Mesendoderm (in vitro differentiated cells): ENCODE data around the gene MYBPC2.
"Not testable (repeated sequence)": the region's sequence is repeated elsewhere in the genome, so short reads cannot be mapped to it uniquely, and the experiment has no call there.

Experiments used
- DNase-seq: peaks from one replicate; pipeline ENCODE4 v3.0.0; 2013
- H2AK5ac ChIP-seq: 2 replicates; pipeline ENCODE4 v1.6.1; 2013; ENCODE audit warnings: low read length, inconsistent platforms
- H2BK120ac ChIP-seq: 2 replicates; pipeline ENCODE4 v1.6.1; 2013; ENCODE audit warnings: low read depth, mild to moderate bottlenecking, low read length, moderate library complexity, mixed read lengths
- H2BK15ac ChIP-seq: replicated peaks from 2 replicates; pipeline ENCODE4 v1.6.1; 2013; ENCODE audit warnings: low read depth, mild to moderate bottlenecking, moderate library complexity
- H2BK5ac ChIP-seq: 2 replicates; pipeline ENCODE4 v1.6.1; 2013; ENCODE audit warnings: low read length, inconsistent platforms
- H3K18ac ChIP-seq: 2 replicates; pipeline ENCODE4 v1.6.1; 2013; ENCODE audit warnings: mild to moderate bottlenecking, low read length, mixed read lengths
- H3K23ac ChIP-seq: one replicate; pipeline ENCODE4 v1.6.1; 2013; ENCODE audit warnings: low read length
- H3K27ac ChIP-seq: 2 replicates; pipeline ENCODE4 v1.5.1; 2013; ENCODE audit warnings: low read depth, mild to moderate bottlenecking, inconsistent platforms, low read length, moderate library complexity
- H3K27me3 ChIP-seq: 2 replicates; pipeline ENCODE4 v1.6.1; 2013; ENCODE audit warnings: low read length, control low read depth, mild to moderate bottlenecking, inconsistent platforms; ENCODE audit not compliant: insufficient read depth, poor library complexity
- H3K36me3 ChIP-seq: 2 replicates; pipeline ENCODE4 v1.6.1; 2013; ENCODE audit warnings: low read length, inconsistent platforms; ENCODE audit not compliant: control insufficient read depth, insufficient read depth
- H3K4ac ChIP-seq: one replicate; pipeline ENCODE4 v1.6.1; 2013; ENCODE audit warnings: low read depth, mild to moderate bottlenecking, low read length, moderate library complexity
- H3K4me1 ChIP-seq: 2 replicates; pipeline ENCODE4 v1.6.1; 2013; ENCODE audit warnings: low read depth, low read length, inconsistent platforms; ENCODE audit not compliant: control insufficient read depth
- H3K4me2 ChIP-seq: 2 replicates; pipeline ENCODE4 v1.6.1; 2013; ENCODE audit warnings: low read length
- H3K4me3 ChIP-seq: 2 replicates; pipeline ENCODE4 v1.5.1; 2013; ENCODE audit warnings: mild to moderate bottlenecking, low read length
- H3K56ac ChIP-seq: one replicate; pipeline ENCODE4 v1.6.1; 2013; ENCODE audit warnings: low read length
- H3K79me1 ChIP-seq: 2 replicates; pipeline ENCODE4 v1.6.1; 2013; ENCODE audit warnings: low read length, inconsistent platforms
- H3K79me2 ChIP-seq: 2 replicates; pipeline ENCODE4 v1.6.1; 2013; ENCODE audit warnings: mild to moderate bottlenecking, low read length; ENCODE audit not compliant: control insufficient read depth, insufficient read depth
- H3K9ac ChIP-seq: 2 replicates; pipeline ENCODE4 v1.6.1; 2013; ENCODE audit warnings: low read length, inconsistent platforms
- H4K5ac ChIP-seq: one replicate; pipeline ENCODE4 v1.6.1; 2013; ENCODE audit warnings: low read length
- H4K8ac ChIP-seq: one replicate; pipeline ENCODE4 v1.6.1; 2013; ENCODE audit warnings: low read depth, mild to moderate bottlenecking, control low read depth, low read length, moderate library complexity
- WGBS: extraction: QIAGEN DNeasy Blood & Tissue Kit; methylation state at CpG from one replicate; pipeline ENCODE4 v1.1.7; 2013; ENCODE audit warnings: low lambda C conversion rate, missing lambda C conversion rate; ENCODE audit not compliant: insufficient coverage; ENCODE audit errors: extremely low coverage; 5-methylcytosine and 5-hydroxymethylcytosine counted together

Gene MYBPC2

DNA sequence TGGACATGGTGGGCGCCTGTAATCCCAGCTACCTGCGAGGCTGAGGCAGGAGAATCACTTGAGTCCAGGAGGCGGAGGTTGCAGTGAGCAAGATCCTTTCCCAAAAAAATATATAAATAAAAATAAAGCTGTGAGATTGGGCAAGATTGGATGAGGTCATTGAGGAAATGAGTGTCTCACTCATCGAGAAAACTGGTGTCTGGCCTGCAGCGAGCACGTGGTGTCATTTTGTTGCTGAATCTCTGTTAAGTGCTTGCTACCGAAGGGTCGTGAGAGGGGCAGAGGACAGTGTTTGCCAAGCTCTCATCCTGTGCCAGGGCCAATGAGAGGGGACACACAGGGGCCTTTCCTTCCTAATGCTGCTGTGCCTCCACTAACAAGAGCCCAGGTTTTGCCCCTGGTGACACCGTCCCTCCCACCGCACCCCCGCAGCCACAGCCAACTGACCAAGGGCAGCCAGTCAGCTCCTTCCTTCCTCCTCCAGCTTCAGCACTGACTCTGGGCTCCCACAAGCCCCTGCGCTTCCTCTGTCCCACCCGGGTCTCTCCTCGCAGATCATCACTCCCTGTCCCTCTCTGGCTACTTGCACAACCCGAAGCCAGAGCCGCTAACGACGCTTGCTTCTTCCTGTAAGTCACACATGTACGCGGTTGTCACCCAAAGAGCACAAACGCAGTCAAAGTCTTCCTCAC is 45.4 kb upstream of the MYBPC2 start:
- Histone ChIP-seq H3K9ac (no peak overlapping the region), H2BK120ac (no peak overlapping the region), H3K4me2 (no peak overlapping the region), H3K23ac (no peak overlapping the region), H3K27ac (no peak overlapping the region), H3K4me1 (peaks cover 2% of the 10 kb centered on the region), H4K5ac (no peak overlapping the region), H3K79me1 (peaks cover 15% of the 10 kb centered on the region), H3K56ac (no peak overlapping the region), H2AK5ac (no peak overlapping the region), H4K8ac (no peak overlapping the region), H3K4me3 (no peak overlapping the region), H3K18ac (no peak overlapping the region), H2BK15ac (no peak overlapping the region), H3K79me2 (peaks cover 32% of the 10 kb centered on the region), H3K36me3 (peaks cover 2% of the 10 kb centered on the region), H2BK5ac (no peak overlapping the region), H3K27me3 (no peaks in the 10 kb centered on the region), H3K4ac (no peak overlapping the region)
- DNase-seq = no peak
- no CpG with 5 or more reads among the region's 21 CpGs for WGBS

DNA sequence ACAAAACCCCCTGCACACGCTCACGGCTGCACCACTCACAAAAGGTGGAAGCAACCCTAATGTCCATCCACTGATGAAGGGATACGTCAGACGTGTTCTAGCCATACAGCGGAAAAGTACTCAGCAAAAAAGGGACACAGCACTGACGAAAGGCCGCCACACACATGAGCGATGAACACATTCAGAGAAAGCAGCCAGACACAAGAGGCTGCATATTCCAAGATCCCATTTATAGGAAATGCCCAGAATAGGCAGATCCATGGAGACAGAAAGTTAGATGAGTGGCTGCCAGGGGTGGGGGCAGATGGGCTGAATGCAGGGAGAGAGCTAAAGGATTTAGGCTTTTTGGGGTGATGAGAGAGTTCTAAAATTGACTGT is 44.8 kb upstream of the MYBPC2 start:
- H2BK5ac ChIP-seq = no peak overlapping the region
- H3K23ac ChIP-seq = no peak overlapping the region
- H3K4me1 ChIP-seq = peaks cover 2% of the 10 kb centered on the region
- H3K27me3 ChIP-seq = no peaks in the 10 kb centered on the region
- no peak overlapping the region for H3K56ac ChIP-seq
- no peak overlapping the region for H2AK5ac ChIP-seq
- peaks cover 32% of the 10 kb centered on the region for H3K79me2 ChIP-seq
- no peak overlapping the region for H2BK120ac ChIP-seq
- no peak overlapping the region for H3K27ac ChIP-seq
- no peak overlapping the region for H3K4me3 ChIP-seq
- H3K36me3 ChIP-seq = peaks cover 2% of the 10 kb centered on the region
- no peak overlapping the region for H3K18ac ChIP-seq
- no CpG with 5 or more reads among the region's 8 CpGs for WGBS
- no peak overlapping the region for H3K9ac ChIP-seq
- no peak overlapping the region for H2BK15ac ChIP-seq
- H4K8ac ChIP-seq = no peak overlapping the region
- no peak overlapping the region for H3K4ac ChIP-seq
- no peak for DNase-seq
- H3K79me1 ChIP-seq = peaks cover 15% of the 10 kb centered on the region
- no peak overlapping the region for H4K5ac ChIP-seq
- no peak overlapping the region for H3K4me2 ChIP-seq

DNA sequence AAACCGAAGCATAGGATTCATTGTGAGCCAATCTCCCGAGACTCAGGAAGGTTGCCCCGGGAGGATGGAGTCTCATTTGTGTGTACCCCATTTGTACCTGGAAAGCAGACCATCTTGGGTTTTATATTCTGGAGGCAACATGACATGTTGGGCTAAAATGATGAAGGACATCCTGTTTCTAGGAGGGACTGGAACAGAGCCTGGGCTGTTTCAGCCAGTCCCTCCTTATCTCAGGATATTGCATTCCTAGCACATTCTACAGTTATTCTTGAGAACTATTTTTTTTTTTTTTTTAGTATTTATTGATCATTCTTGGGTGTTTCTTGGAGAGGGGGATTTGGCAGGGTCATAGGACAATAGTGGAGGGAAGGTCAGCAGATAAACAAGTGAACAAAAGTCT is 42.4 kb upstream of the MYBPC2 start:
- H3K27ac ChIP-seq, H4K5ac ChIP-seq, DNase-seq, H3K4me1 ChIP-seq, H3K18ac ChIP-seq, H2BK120ac ChIP-seq, H2BK5ac ChIP-seq, H2BK15ac ChIP-seq, H3K4me3 ChIP-seq, H2AK5ac ChIP-seq, H4K8ac ChIP-seq, H3K56ac ChIP-seq, H3K4me2 ChIP-seq, H3K27me3 ChIP-seq, H3K9ac ChIP-seq, H3K23ac ChIP-seq, H3K4ac ChIP-seq, H3K36me3 ChIP-seq: not testable (repeated sequence)
- Histone ChIP-seq H3K79me2 (peaks cover 28% of the 10 kb centered on the region), H3K79me1 (peaks cover 12% of the 10 kb centered on the region)
- no CpG with 5 or more reads among the region's 3 CpGs for WGBS

DNA sequence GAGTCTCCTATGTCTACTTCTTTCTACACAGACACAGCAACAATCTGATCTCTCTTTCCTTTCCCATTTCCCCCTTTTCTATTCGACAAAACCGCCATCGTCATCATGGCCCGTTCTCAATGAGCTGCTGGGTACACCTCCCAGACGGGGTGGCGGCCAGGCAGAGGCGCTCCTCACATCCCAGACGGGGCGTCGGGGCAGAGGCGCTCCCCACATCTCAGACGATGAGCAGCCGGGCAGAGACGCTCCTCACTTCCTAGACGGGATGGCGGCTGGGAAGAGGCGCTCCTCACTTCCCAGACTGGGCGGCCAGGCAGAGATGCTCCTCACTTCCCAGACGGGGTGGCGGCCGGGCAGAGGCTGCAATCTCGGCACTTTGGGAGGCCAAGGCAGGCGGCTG is 41.7 kb upstream of the MYBPC2 start:
- not testable (repeated sequence) for H3K27ac ChIP-seq, H3K4me1 ChIP-seq, H3K36me3 ChIP-seq, H2BK15ac ChIP-seq, H4K8ac ChIP-seq, H3K4me2 ChIP-seq, H3K27me3 ChIP-seq, H2AK5ac ChIP-seq, DNase-seq, H3K18ac ChIP-seq, H2BK5ac ChIP-seq, H3K23ac ChIP-seq, H2BK120ac ChIP-seq, H3K9ac ChIP-seq, H3K4me3 ChIP-seq, H3K4ac ChIP-seq, H4K5ac ChIP-seq, H3K56ac ChIP-seq
- H3K79me2 ChIP-seq = peaks cover 23% of the 10 kb centered on the region
- peaks cover 12% of the 10 kb centered on the region for H3K79me1 ChIP-seq
- WGBS = no CpG with 5 or more reads among the region's 23 CpGs

DNA sequence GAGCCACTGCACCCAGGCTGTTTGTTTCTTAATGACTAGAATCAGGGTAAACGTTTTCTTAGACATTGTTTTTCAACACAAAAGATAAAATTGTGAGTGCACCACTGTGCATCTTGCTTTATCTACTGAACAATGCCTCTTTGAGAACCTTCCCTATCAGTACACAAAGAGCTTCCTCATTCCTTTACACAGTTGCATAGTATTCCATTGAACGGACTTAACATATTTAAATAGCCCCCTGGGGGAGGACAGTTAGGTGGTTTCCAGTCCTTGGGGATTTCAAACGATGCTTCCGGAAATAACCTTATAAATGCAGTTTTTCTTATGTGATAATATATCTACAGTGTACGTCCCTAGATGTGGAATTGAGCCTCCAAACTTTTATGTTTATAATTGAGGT is 39.9 kb upstream of the MYBPC2 start:
- Histone ChIP-seq H3K56ac (no peak overlapping the region), H3K4ac (no peak overlapping the region), H3K79me2 (peaks cover 12% of the 10 kb centered on the region), H3K4me1 (no peaks in the 10 kb centered on the region), H3K4me2 (no peak overlapping the region), H4K5ac (no peak overlapping the region), H4K8ac (no peak overlapping the region), H3K4me3 (no peak overlapping the region), H3K27me3 (no peaks in the 10 kb centered on the region), H2BK5ac (no peak overlapping the region), H3K36me3 (peaks cover 1% of the 10 kb centered on the region), H2BK15ac (no peak overlapping the region), H3K9ac (no peak overlapping the region), H3K23ac (no peak overlapping the region), H2AK5ac (no peak overlapping the region), H2BK120ac (no peak overlapping the region), H3K27ac (no peak overlapping the region), H3K79me1 (peaks cover 5% of the 10 kb centered on the region), H3K18ac (no peak overlapping the region)
- no peak for DNase-seq
- no CpG with 5 or more reads among the region's 5 CpGs for WGBS

DNA sequence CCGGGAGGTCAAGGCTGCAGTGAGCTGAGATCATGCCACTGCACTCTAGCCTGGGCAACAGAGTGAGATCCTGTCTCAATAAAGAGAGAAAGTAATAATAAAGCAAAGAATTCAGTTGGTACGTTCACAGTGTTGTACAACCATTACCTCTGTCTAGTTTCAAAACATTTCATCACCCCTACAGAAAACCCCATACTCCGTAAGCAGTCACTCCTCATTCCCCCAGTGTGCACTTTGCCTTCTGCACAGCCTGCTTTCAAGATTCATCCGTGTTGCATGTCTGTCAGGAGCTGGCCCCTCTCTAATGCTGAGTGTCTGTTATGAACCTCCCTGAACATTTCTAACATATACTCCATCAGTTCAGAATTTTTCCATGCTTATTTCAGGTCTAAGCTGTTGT is 39.1 kb upstream of the MYBPC2 start:
- H3K27ac ChIP-seq = no peak overlapping the region
- H2AK5ac ChIP-seq = no peak overlapping the region
- DNase-seq = no peak
- peaks cover 1% of the 10 kb centered on the region for H3K36me3 ChIP-seq
- H3K4me1 ChIP-seq = no peaks in the 10 kb centered on the region
- H3K56ac ChIP-seq = no peak overlapping the region
- no peak overlapping the region for H3K4me3 ChIP-seq
- peaks cover 5% of the 10 kb centered on the region for H3K79me1 ChIP-seq
- no peak overlapping the region for H4K5ac ChIP-seq
- no peak overlapping the region for H3K9ac ChIP-seq
- no CpG with 5 or more reads among the region's 4 CpGs for WGBS
- no peak overlapping the region for H2BK5ac ChIP-seq
- H3K18ac ChIP-seq = no peak overlapping the region
- H3K4ac ChIP-seq = no peak overlapping the region
- no peak overlapping the region for H4K8ac ChIP-seq
- no peak overlapping the region for H3K4me2 ChIP-seq
- H3K79me2 ChIP-seq = peaks cover 10% of the 10 kb centered on the region
- no peaks in the 10 kb centered on the region for H3K27me3 ChIP-seq
- no peak overlapping the region for H2BK120ac ChIP-seq
- no peak overlapping the region for H2BK15ac ChIP-seq
- H3K23ac ChIP-seq = no peak overlapping the region
